MCF 10A (cell line): ENCODE results near the gene FOXP1. TPM values are rescaled to one million over a fixed set of nuclear protein-coding genes. Genes with fewer than 3 reads are reported as not detected.

ENCODE experiments used
- BruUV-seq: library from RNA; stranded (reverse); fragments of 400-500 nt; replicated peaks from 2 replicates; lab custom pipeline; 2021; lab: Mats Ljungman, UMichigan
- CTCF ChIA-PET: fragments of 300-600 bp; sonication (Branson Sonifier 250); formaldehyde crosslinking; extraction: SDS; loops from one replicate; lab custom pipeline; 2021; ENCODE audit warnings: antibody characterized with exemption, inconsistent platforms; lab: Yijun Ruan, JAX
- POLR2A ChIA-PET: fragments of 300-600, 350-650 bp; sonication (Branson Sonifier 250); formaldehyde crosslinking; extraction: SDS; loops from one replicate; lab custom pipeline; 2020; ENCODE audit warnings: antibody characterized with exemption, inconsistent platforms; lab: Yijun Ruan, JAX
- DNase-seq: peaks from one replicate; pipeline ENCODE4 v3.0.0-alpha.2; 2018; ENCODE audit not compliant: unreplicated experiment
- H3K27ac Mint-ChIP-seq: one replicate; pipeline ENCODE4 v1.8.0; 2022; ENCODE audit warnings: mild to moderate bottlenecking, low read depth, mixed read lengths; ENCODE audit not compliant: unreplicated experiment
- H3K27me3 Mint-ChIP-seq: one replicate; pipeline ENCODE4 v1.8.0; 2022; ENCODE audit warnings: mixed read lengths; ENCODE audit not compliant: insufficient read depth, unreplicated experiment
- H3K36me3 Mint-ChIP-seq: one replicate; pipeline ENCODE4 v1.8.0; 2022; ENCODE audit warnings: mild to moderate bottlenecking, moderate library complexity, mixed read lengths; ENCODE audit not compliant: insufficient read depth, unreplicated experiment
- H3K4me1 Mint-ChIP-seq: one replicate; pipeline ENCODE4 v1.8.0; 2022; ENCODE audit warnings: mixed read lengths; ENCODE audit not compliant: insufficient read depth, unreplicated experiment
- H3K4me3 Mint-ChIP-seq: one replicate; pipeline ENCODE4 v1.8.0; 2022; ENCODE audit warnings: mild to moderate bottlenecking, moderate library complexity, mixed read lengths; ENCODE audit not compliant: unreplicated experiment
- H3K9me3 Mint-ChIP-seq: one replicate; pipeline ENCODE4 v1.8.0; 2022; ENCODE audit warnings: mixed read lengths; ENCODE audit not compliant: unreplicated experiment
- CTCF ChIP-seq: fragments of 200-600 bp; IDR thresholded peaks from one replicate; pipeline ENCODE4 v1.8.0; 2022; ENCODE audit warnings: antibody characterized with exemption, mild to moderate bottlenecking; ENCODE audit not compliant: unreplicated experiment
- intact Hi-C: fragments of 100-400 bp; cut with micrococcal nuclease; formaldehyde crosslinking; loops from 2 replicates; pipeline ENCODE4 v1.14.1; 2022
- total RNA-seq: library from RNA; stranded (reverse); gene quantifications from 2 replicates; pipeline ENCODE4 v1.2.3, GENCODE V29; 2022

Gene FOXP1
- total RNA-seq, 1 experiment from 2014 or later = 49.0 TPM

- H3K4me1 Mint-ChIP-seq = peaks cover 13% of the 10 kb centered on the region
- no TSS peak for BruUV-seq
- H3K36me3 Mint-ChIP-seq = peaks cover 5% of the 10 kb centered on the region
- intact Hi-C loops = no loop called here
- no peak for DNase-seq
- H3K9me3 Mint-ChIP-seq = no peaks in the 10 kb centered on the region
- TF ChIP-seq CTCF = no peak
- H3K4me3 Mint-ChIP-seq = no peak overlapping the region
- no peak overlapping the region for H3K27ac Mint-ChIP-seq
- ChIA-PET CTCF (no interaction called here), POLR2A (interaction anchor here (0.6 kb wide), 1 partner anchor 16 kb away, joined by 3 read pairs; no protein-coding TSS in a partner anchor)
- no peaks in the 10 kb centered on the region for H3K27me3 Mint-ChIP-seq
These were observed 70.4 kb downstream of the FOXP1 start for GRCh38 chr3:71513081-71513480.

DNA sequence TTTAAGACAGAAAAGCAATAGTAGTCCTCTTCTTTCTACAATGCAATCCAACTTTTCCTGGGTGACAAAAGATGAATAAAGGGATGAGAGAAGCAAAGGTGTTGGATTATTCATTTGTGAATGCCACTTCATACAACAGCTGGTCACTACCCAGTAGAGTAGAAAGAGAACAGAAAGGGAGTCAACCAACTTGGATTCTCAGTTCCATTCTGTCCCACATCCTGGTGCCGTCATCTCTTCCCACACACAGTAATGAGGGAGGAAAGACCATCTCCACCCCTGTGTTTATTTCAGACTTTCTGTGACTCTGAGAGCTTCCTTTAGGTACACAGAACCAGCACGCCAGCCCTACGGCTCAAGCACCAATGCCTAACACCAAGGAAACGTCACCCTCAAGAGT, 71.0 kb downstream of the FOXP1 start:
- CTCF ChIA-PET = interaction anchor here (1.2 kb wide), 1 partner anchor 783 kb away, joined by 4 read pairs; no protein-coding TSS in a partner anchor
- POLR2A ChIA-PET = interaction anchor here (1.0 to 3.6 kb wide), 3 partner anchors 16 to 501 kb away, joined by 3 to 18 read pairs (median 3); no protein-coding TSS in a partner anchor
- Mint-ChIP-seq H3K9me3 (no peaks in the 10 kb centered on the region), H3K27ac (no peak overlapping the region), H3K4me3 (no peak overlapping the region), H3K36me3 (peaks cover 5% of the 10 kb centered on the region), H3K4me1 (peaks cover 13% of the 10 kb centered on the region), H3K27me3 (no peaks in the 10 kb centered on the region)
- intact Hi-C loops = no loop called here
- BruUV-seq = no TSS peak
- no peak for DNase-seq
- TF ChIP-seq CTCF = no peak

DNA sequence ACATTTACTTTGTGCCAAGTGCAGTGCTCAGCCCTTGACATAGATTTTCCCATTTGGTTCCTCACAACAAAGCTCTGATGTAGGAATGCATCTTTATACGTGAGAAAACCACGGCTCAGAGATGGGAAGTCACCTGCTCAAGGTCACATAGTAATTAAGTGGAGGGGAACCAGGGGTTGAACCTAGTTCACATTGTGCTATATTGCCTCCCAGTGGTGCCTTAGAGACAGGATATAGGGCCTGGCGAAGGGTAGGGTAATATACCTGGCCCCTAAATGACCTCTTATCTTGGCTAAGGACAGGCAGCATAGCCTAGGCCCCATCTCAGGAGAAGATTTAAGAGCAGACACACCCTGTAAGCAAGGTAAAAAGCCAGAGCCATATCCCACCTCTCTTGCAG, 71.5 kb downstream of the FOXP1 start:
- H3K4me3 Mint-ChIP-seq = no peak overlapping the region
- intact Hi-C loops = no loop called here
- no peaks in the 10 kb centered on the region for H3K27me3 Mint-ChIP-seq
- peaks cover 5% of the 10 kb centered on the region for H3K36me3 Mint-ChIP-seq
- H3K9me3 Mint-ChIP-seq = no peaks in the 10 kb centered on the region
- BruUV-seq = no TSS peak
- ChIA-PET CTCF (interaction anchor here (0.5 to 1.2 kb wide), 2 partner anchors 74 to 782 kb away, joined by 3 to 4 read pairs; no protein-coding TSS in a partner anchor), POLR2A (interaction anchor here (0.5 to 3.6 kb wide), 6 partner anchors 13 to 501 kb away, joined by 3 to 18 read pairs (median 3); no protein-coding TSS in a partner anchor)
- peaks cover 15% of the 10 kb centered on the region for H3K4me1 Mint-ChIP-seq
- DNase-seq = no peak
- TF ChIP-seq CTCF = no peak
- H3K27ac Mint-ChIP-seq = no peak overlapping the region

- peaks cover 20% of the 10 kb centered on the region for H3K4me1 Mint-ChIP-seq
- H3K4me3 Mint-ChIP-seq = no peak overlapping the region
- intact Hi-C loops = no loop called here
- ChIA-PET POLR2A (interaction anchor here (0.5 to 3.6 kb wide), 5 partner anchors 12 to 500 kb away, joined by 3 to 18 read pairs (median 3); no protein-coding TSS in a partner anchor), CTCF (interaction anchor here (0.9 to 1.2 kb wide), 2 partner anchors 49 to 782 kb away, joined by 4 read pairs; no protein-coding TSS in a partner anchor)
- no peaks in the 10 kb centered on the region for H3K9me3 Mint-ChIP-seq
- no peaks in the 10 kb centered on the region for H3K27me3 Mint-ChIP-seq
- no TSS peak for BruUV-seq
- TF ChIP-seq CTCF = no peak
- no peak for DNase-seq
- peaks cover 8% of the 10 kb centered on the region for H3K36me3 Mint-ChIP-seq
- peak overlapping the region; percentile 65 for H3K27ac Mint-ChIP-seq
These were observed 72.1 kb downstream of the FOXP1 start for GRCh38 chr3:71511446-71511845.
